Adipocyte (in vitro differentiated cells): ENCODE measurements around the gene CPAMD8.

Source experiments
- DNase-seq: peaks from one replicate; pipeline ENCODE4 v3.0.0-alpha.2; 2015; ENCODE audit warnings: low read depth
- H3K27me3 ChIP-seq: replicated peaks from 2 replicates; pipeline ENCODE4 v1.7.0; 2013; ENCODE audit warnings: mild to moderate bottlenecking, low read length, moderate library complexity; ENCODE audit not compliant: control insufficient read depth, insufficient read depth
- H3K36me3 ChIP-seq: 2 replicates; pipeline ENCODE4 v1.7.0; 2013; ENCODE audit warnings: low read length, mild to moderate bottlenecking, moderate library complexity; ENCODE audit not compliant: control insufficient read depth, insufficient read depth, severe bottlenecking
- H3K4me1 ChIP-seq: 2 replicates; pipeline ENCODE4 v1.7.0; 2013; ENCODE audit warnings: mild to moderate bottlenecking, low read length, moderate library complexity; ENCODE audit not compliant: control insufficient read depth, insufficient read depth
- H3K4me3 ChIP-seq: 2 replicates; pipeline ENCODE4 v1.7.0; 2013; ENCODE audit warnings: mild to moderate bottlenecking, low read length, moderate library complexity
- H3K9ac ChIP-seq: 2 replicates; pipeline ENCODE4 v1.7.0; 2013; ENCODE audit warnings: mild to moderate bottlenecking, low read length, moderate library complexity
- H3K9me3 ChIP-seq: 2 replicates; pipeline ENCODE4 v1.7.0; 2013; ENCODE audit warnings: mild to moderate bottlenecking, low read length, moderate library complexity; ENCODE audit not compliant: control insufficient read depth

Gene CPAMD8

GRCh38 chr19:16897856-16898161 is 128.8 kb downstream of the CPAMD8 start:
- Histone ChIP-seq H3K9ac (peak overlapping the region; percentile 10), H3K36me3 (no peaks in the 10 kb centered on the region)
- DNase-seq, result no peak

GRCh38 chr19:16897029-16897855 is 129.4 kb downstream of the CPAMD8 start:
- DNase-seq, result peak; percentile 96
- Histone ChIP-seq H3K27me3 (peaks cover 22% of the 10 kb centered on the region), H3K36me3 (no peaks in the 10 kb centered on the region), H3K4me1 (peaks cover 5% of the 10 kb centered on the region), H3K9ac (peak overlapping the region; percentile 10), H3K4me3 (peak overlapping the region; percentile 61), H3K9me3 (no peaks in the 10 kb centered on the region)

More at GRCh38 chr19:16897856-16898161, 128.8 kb downstream of the CPAMD8 start:
- Histone ChIP-seq H3K4me3 (peak overlapping the region; percentile 61), H3K27me3 (peaks cover 18% of the 10 kb centered on the region), H3K4me1 (peaks cover 5% of the 10 kb centered on the region), H3K9me3 (no peaks in the 10 kb centered on the region)

- DNase-seq, result peak; percentile 12
- no peaks in the 10 kb centered on the region for H3K9me3 ChIP-seq
Observed at GRCh38 chr19:16896146-16897028, 130.2 kb downstream of the CPAMD8 start.

GRCh38 chr19:16895467-16896145 is 131.0 kb downstream of the CPAMD8 start:
- Histone ChIP-seq H3K9me3 (no peaks in the 10 kb centered on the region), H3K4me3 (no peak overlapping the region), H3K27me3 (peaks cover 18% of the 10 kb centered on the region), H3K4me1 (peaks cover 5% of the 10 kb centered on the region), H3K36me3 (no peaks in the 10 kb centered on the region), H3K9ac (no peak overlapping the region)
- peak; percentile 38 for DNase-seq

More at GRCh38 chr19:16896146-16897028, 130.2 kb downstream of the CPAMD8 start:
- no peak overlapping the region for H3K9ac ChIP-seq
- peaks cover 5% of the 10 kb centered on the region for H3K4me1 ChIP-seq
- H3K36me3 ChIP-seq, result no peaks in the 10 kb centered on the region
- peaks cover 19% of the 10 kb centered on the region for H3K27me3 ChIP-seq
- H3K4me3 ChIP-seq, result peak overlapping the region; percentile 64

GRCh38 chr19:16894080-16894479 is 132.5 kb downstream of the CPAMD8 start:
- H3K9me3 ChIP-seq, result no peaks in the 10 kb centered on the region
- no peak for DNase-seq
- H3K36me3 ChIP-seq, result no peaks in the 10 kb centered on the region
- H3K27me3 ChIP-seq, result peaks cover 22% of the 10 kb centered on the region
- peaks cover 5% of the 10 kb centered on the region for H3K4me1 ChIP-seq
- no peak overlapping the region for H3K9ac ChIP-seq
- H3K4me3 ChIP-seq, result no peak overlapping the region

- DNase-seq, result no peak
- Histone ChIP-seq H3K9me3 (no peaks in the 10 kb centered on the region), H3K27me3 (peaks cover 23% of the 10 kb centered on the region), H3K36me3 (no peaks in the 10 kb centered on the region), H3K4me1 (peaks cover 5% of the 10 kb centered on the region), H3K9ac (no peak overlapping the region), H3K4me3 (no peak overlapping the region)
Observed at GRCh38 chr19:16893686-16893989, 133.0 kb downstream of the CPAMD8 start.

- Histone ChIP-seq H3K27me3 (peaks cover 23% of the 10 kb centered on the region), H3K9ac (no peak overlapping the region), H3K9me3 (no peaks in the 10 kb centered on the region), H3K4me1 (peaks cover 5% of the 10 kb centered on the region), H3K4me3 (no peak overlapping the region), H3K36me3 (no peaks in the 10 kb centered on the region)
- DNase-seq, result no peak
Observed at GRCh38 chr19:16892868-16893685, 133.5 kb downstream of the CPAMD8 start.

GRCh38 chr19:16892436-16892835 is 134.2 kb downstream of the CPAMD8 start:
- peaks cover 5% of the 10 kb centered on the region for H3K4me1 ChIP-seq
- no peak for DNase-seq
- no peaks in the 10 kb centered on the region for H3K36me3 ChIP-seq
- H3K27me3 ChIP-seq, result peaks cover 23% of the 10 kb centered on the region
- no peaks in the 10 kb centered on the region for H3K9me3 ChIP-seq
- H3K4me3 ChIP-seq, result no peak overlapping the region
- H3K9ac ChIP-seq, result no peak overlapping the region

- peaks cover 5% of the 10 kb centered on the region for H3K4me1 ChIP-seq
- H3K27me3 ChIP-seq, result peaks cover 23% of the 10 kb centered on the region
- H3K36me3 ChIP-seq, result no peaks in the 10 kb centered on the region
- DNase-seq, result no peak
- no peaks in the 10 kb centered on the region for H3K9me3 ChIP-seq
- no peak overlapping the region for H3K4me3 ChIP-seq
- H3K9ac ChIP-seq, result no peak overlapping the region
Observed at GRCh38 chr19:16891696-16892382, 134.8 kb downstream of the CPAMD8 start.

GRCh38 chr19:16890461-16891184 is 136.0 kb downstream of the CPAMD8 start:
- H3K9ac ChIP-seq, result no peak overlapping the region
- H3K4me1 ChIP-seq, result peaks cover 5% of the 10 kb centered on the region
- H3K9me3 ChIP-seq, result no peaks in the 10 kb centered on the region
- DNase-seq, result no peak
- H3K27me3 ChIP-seq, result peaks cover 23% of the 10 kb centered on the region
- H3K4me3 ChIP-seq, result no peak overlapping the region
- H3K36me3 ChIP-seq, result no peaks in the 10 kb centered on the region
